GM23248 (cell line): ENCODE measurements around the gene DENND6B.

Experiments
- EZH2 ChIP-seq: fragments of 200-600 bp; sonication (generic); IDR thresholded peaks from 2 replicates; pipeline ENCODE4 v1.6.1; 2018; ENCODE audit warnings: antibody characterized with exemption, mild to moderate bottlenecking; ENCODE audit not compliant: insufficient read depth, poor library complexity, severe bottlenecking
- EZH2phosphoT487 ChIP-seq: fragments of 200-600 bp; sonication (generic); IDR thresholded peaks from 2 replicates; pipeline ENCODE4 v1.6.1; 2018; ENCODE audit warnings: antibody characterized with exemption, moderate library complexity, mild to moderate bottlenecking, low read depth; ENCODE audit not compliant: insufficient read depth

DNA sequence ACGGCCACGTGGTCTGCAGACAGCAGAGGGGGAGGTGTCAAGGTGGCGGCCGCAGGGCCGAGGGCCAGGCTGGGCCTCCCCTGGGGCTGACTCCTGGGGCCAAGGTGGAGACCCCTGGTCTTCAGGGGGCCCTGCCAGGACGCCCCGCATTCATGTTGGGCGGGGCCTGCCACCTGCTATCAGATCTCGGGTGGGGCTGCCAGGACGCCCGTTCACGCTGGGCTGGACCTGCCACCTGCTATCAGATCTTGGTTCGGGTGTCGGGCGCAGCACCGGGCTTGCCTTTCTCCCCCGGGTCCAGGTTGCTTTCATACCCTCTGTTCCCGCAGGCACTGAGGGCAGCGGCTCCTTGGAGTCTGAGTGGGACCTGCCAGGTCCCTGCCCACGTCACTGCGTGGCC is 40.5 kb downstream of the DENND6B start:
- TF ChIP-seq EZH2 (no peak), EZH2phosphoT487 (no peak)
